Skeletal muscle cell (primary cell): ENCODE data around the gene USP48.
A peak's percentile ranks its signal among the peaks of the same experiment; 100 is the strongest.

ENCODE experiments used
- DNase-seq: peaks from one replicate; pipeline ENCODE4 v3.0.0-alpha.2; 2010; ENCODE audit warnings: low read depth
- H3K4me3 ChIP-seq: 2 replicates; pipeline ENCODE4 v1.5.1; 2011; ENCODE audit warnings: low read depth, mild to moderate bottlenecking, control low read depth, low read length, moderate library complexity

Gene USP48

GRCh38 chr1:21673277-21673780, 109.6 kb downstream of the USP48 start:
- no peak overlapping the region for H3K4me3 ChIP-seq
- DNase-seq: peak; percentile 57

GRCh38 chr1:21672478-21673276, 110.3 kb downstream of the USP48 start:
- DNase-seq: no peak
- H3K4me3 ChIP-seq: no peak overlapping the region

GRCh38 chr1:21671915-21672314, 111.0 kb downstream of the USP48 start:
- H3K4me3 ChIP-seq: no peak overlapping the region
- no peak for DNase-seq

- DNase-seq: no peak
- H3K4me3 ChIP-seq: no peak overlapping the region
These were observed 111.7 kb downstream of the USP48 start for GRCh38 chr1:21670956-21671902.

GRCh38 chr1:21670059-21670881, 112.7 kb downstream of the USP48 start:
- no peak overlapping the region for H3K4me3 ChIP-seq
- DNase-seq: no peak

- DNase-seq: no peak
- peak within 1 kb of the TSS; percentile 41 for H3K4me3 ChIP-seq
These were observed 113.5 kb downstream of the USP48 start, which contains the start of gene RAP1GAP for GRCh38 chr1:21669258-21670058. Gene RAP1GAP (minus strand): TSS chr1:21669357. CDS start chr1:21620032, 49,325 bp downstream.

GRCh38 chr1:21668951-21669257, 114.0 kb downstream of the USP48 start:
- H3K4me3 ChIP-seq: peak overlapping the region; percentile 41
- no peak for DNase-seq

- DNase-seq: no peak
- H3K4me3 ChIP-seq: peak overlapping the region; percentile 41
These were observed 114.6 kb downstream of the USP48 start for GRCh38 chr1:21668232-21668950.

GRCh38 chr1:21667348-21668231, 115.4 kb downstream of the USP48 start:
- DNase-seq: no peak
- no peak overlapping the region for H3K4me3 ChIP-seq

- no peak overlapping the region for H3K4me3 ChIP-seq
- DNase-seq: no peak
These were observed 116.2 kb downstream of the USP48 start for GRCh38 chr1:21666576-21667320.

- DNase-seq: no peak
- H3K4me3 ChIP-seq: no peak overlapping the region
These were observed 117.0 kb downstream of the USP48 start for GRCh38 chr1:21665711-21666575.

- no peak overlapping the region for H3K4me3 ChIP-seq
- DNase-seq: no peak
These were observed 118.0 kb downstream of the USP48 start for GRCh38 chr1:21664806-21665588.

GRCh38 chr1:21663951-21664805, 118.8 kb downstream of the USP48 start:
- no peak overlapping the region for H3K4me3 ChIP-seq
- DNase-seq: no peak
